GM19324 (cell line): ENCODE results near the gene SPATA17.
"Not testable (repeated sequence)": the region's sequence is repeated elsewhere in the genome, so short reads cannot be mapped to it uniquely, and the experiment has no call there.

Experiments used
- ATAC-seq: cut with Tn5 transposase; IDR thresholded peaks from one replicate; pipeline ENCODE4 v1.9.1; 2021; ENCODE audit warnings: mild to moderate bottlenecking, moderate library complexity; ENCODE audit not compliant: unreplicated experiment, low FRiP score

SPATA17 gene

DNA sequence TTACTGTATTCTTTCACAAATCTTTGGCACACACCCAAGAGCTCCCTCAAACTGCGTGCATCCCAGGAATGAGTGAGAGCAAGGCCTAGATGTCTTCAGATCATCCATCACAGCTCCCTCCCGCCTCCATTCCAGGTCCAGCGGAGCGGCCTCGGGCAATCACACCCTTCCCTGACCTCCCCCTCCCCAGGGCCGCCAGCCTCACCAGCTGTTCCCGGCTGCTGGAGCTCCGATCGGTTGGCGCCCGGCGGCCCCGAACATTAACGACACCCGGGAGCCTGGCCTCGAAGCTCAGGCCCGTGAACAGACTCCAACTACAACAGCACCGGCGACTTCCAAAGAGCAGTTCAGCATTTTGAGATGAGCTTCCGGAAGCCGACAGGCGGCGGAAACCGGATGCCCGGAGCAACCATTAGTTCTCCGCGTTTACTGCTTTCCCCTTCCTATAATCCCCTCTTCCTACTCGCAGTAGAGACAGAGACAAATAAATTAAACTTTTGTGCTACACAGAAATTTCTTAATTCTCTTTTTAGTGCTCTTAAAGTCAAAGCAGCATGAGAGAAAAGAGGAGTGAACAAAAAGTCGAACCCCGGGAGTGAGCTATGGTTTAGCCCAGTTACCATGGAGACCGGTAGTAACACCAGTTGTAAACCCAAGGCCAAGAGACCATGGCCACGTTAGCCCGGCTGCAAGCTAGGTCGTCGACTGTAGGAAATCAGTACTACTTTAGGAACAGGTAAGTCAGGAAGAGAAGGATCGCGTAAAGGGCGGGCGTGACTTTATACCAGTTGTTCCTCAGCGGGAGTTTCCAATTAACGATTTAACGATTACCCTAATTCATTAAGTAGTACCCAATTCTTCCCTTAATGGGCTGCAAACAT is at the start of gene SPATA17, which contains the start of gene GPATCH2:
TSS of gene SPATA17 (plus strand) at position 634 of the 881 bp plus-strand sequence. CDS start at position 669, 35 bp downstream.
TSS of gene GPATCH2 (minus strand) at position 380 of the 881 bp plus-strand sequence. CDS start at position 261, 119 bp downstream.
- peak; percentile 99 for ATAC-seq

DNA sequence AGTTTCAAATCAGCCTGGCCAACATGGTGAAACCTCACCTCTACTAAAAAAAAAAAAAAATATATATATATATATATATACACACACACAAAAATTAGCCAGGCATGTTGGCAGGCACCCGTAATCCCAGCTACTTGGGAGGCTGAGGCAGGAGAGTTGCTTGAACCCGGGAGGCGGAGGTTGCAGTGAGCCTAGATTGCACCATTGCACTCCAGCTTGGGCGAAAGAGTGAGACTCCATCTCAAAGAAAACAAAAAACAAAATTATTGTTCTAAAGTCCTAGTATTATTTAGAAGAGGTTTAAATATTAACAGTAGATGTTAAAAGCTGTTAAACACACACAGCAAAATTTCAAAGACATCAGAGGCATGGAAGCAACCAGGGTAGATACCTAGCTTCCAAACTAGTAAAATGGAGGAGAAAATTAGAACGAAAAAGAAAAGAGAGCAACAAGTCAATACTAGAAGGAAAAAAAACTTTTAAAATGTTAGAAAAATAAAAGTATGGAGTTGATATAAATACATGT is 46.8 kb upstream of the SPATA17 start:
- not testable (repeated sequence) for ATAC-seq

DNA sequence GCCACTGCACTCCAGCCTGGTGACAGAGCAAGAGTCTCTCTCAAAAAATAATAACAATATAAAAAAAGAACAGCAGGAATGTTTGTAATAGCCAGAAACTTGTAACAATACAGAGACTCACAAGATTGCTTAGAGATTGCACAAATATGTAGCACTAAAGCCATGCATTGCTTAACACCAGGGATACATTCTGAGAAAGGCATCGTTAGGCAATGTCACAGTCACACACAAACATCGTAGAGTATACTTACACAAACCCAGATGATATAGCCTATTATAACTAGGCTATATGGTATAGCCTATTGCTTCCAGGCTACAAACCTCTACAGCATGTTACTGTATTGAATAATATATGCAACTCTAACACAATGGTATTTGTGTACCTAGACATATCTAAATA is 45.6 kb upstream of the SPATA17 start:
- no peak for ATAC-seq

GRCh38 chr1:217586586-217586985 is 44.6 kb upstream of the SPATA17 start:
- ATAC-seq = no peak

DNA sequence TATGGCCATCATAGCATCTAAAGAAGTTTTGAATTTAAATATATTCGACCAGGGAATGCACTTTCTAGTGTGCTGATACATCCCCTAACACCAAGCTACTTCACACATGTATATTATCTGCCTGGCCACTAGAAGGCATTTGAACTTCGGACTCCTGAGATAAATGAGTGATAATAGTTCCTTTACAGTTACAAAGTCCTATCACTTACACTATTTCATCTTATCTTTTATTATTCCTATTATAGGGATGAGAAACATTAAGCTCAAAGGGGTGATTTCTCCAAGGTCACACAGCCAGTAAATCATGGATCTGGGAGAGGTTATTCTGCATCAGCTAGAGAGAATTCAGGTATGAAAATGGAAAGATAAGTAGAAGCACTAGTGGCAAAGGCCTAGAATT is 40.5 kb upstream of the SPATA17 start:
- ATAC-seq = no peak

- ATAC-seq = no peak
These were observed 32.0 kb upstream of the SPATA17 start for GRCh38 chr1:217599154-217599553.

DNA sequence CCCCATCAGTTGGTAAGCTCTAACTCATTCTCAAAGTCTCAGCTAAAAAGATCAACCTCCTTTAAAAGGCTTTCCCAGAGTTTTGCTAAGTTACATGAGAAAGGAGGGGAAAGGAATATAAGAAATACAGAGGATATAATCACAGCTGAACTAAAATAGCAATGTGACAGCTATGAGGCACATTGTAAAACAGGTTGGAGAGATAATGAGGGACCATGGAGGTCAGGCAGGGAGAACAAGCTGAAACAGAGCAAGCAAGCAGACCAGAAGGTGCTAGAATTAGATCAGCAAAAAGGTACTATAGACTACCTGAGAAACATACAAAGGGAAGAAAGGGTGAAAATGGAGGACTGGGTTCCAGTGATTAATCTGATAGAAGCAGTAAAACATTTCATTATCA is 28.8 kb upstream of the SPATA17 start:
- ATAC-seq = no peak

DNA sequence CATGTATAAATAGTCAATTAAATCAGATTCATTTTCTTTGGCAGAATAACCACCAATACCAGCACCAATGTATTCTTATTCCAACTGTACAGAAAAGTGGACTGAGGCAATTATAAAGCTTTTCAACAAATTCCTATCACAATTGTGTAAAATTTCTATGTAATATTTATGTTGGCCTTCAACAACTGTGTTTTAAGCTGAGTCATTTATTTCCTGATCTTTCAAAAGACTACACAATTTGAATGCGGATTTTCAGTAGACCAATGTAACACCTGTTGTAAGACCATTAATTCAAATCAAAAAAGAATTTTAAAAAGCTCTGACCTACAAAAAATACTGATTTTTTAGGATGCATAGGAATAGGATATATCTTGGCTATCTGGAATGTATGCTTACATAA is 25.8 kb upstream of the SPATA17 start:
- no peak for ATAC-seq

GRCh38 chr1:217614200-217614712 is 16.9 kb upstream of the SPATA17 start:
- no peak for ATAC-seq

DNA sequence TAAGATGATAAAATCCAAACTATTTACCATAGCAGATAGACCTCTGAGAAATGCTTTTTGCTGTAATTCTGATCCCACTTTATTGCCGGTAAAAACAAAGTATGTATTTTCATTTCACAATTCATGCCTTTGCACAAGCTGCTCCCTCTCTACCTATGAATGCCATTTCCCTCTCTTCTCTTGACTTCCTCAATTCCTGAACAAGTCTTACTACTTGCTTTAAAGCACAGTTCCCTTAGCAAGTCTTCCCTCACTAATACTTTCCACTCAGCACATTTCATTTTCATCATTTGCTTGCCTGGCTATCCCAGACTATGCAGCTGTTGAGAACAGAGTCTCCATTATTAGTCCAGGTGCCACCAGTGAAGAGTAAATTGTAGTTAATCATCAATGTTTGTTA is 14.0 kb upstream of the SPATA17 start:
- ATAC-seq = no peak

GRCh38 chr1:217620814-217621213 is 10.3 kb upstream of the SPATA17 start:
- ATAC-seq = peak; percentile 99

GRCh38 chr1:217622042-217622441 is 9.1 kb upstream of the SPATA17 start:
- ATAC-seq = peak; percentile 42

DNA sequence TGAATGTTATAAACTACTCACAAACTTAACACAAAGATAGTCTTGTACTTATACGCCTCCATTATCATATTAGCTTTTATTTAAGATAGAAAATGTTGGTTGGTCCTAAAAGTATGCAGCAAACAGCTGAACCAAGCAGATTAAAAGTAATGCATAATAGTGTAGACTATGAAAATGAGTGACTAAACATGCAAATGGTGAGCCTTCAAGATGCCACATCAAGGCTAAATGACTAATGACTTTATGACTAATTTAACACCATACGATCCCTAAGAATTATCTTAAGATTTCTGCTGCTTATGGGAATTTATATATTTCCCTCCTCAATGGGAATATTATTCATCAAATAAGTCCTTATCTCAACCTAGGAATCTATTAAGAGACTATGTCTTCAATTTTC is 4.8 kb upstream of the SPATA17 start:
- no peak for ATAC-seq

DNA sequence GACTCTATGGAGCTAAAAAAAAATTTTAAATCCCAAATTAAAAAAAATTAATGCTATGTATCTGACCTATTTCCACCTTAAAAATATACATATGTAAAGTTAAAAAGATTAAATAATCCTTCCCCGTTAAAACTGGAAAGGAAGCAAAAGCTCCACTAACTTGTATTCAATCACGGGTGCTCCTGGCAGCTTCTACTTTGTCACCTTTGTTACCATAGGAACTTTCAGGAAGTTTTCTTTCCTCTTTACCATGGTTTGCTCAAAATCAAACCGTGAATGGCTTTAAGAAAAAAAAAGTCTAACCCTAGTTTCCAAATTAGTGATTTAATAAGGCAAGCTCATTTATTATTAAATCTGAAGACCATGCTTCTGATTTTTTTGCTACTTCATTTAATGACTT is 3.7 kb upstream of the SPATA17 start:
- no peak for ATAC-seq

- ATAC-seq = no peak
These were observed 11.3 kb downstream of the SPATA17 start for GRCh38 chr1:217642455-217642854.

GRCh38 chr1:217647791-217648190 is 16.6 kb downstream of the SPATA17 start:
- no peak for ATAC-seq

- no peak for ATAC-seq
These were observed 19.5 kb downstream of the SPATA17 start for GRCh38 chr1:217650674-217651073.

GRCh38 chr1:217660353-217661062 is 29.4 kb downstream of the SPATA17 start:
- peak; percentile 74 for ATAC-seq

DNA sequence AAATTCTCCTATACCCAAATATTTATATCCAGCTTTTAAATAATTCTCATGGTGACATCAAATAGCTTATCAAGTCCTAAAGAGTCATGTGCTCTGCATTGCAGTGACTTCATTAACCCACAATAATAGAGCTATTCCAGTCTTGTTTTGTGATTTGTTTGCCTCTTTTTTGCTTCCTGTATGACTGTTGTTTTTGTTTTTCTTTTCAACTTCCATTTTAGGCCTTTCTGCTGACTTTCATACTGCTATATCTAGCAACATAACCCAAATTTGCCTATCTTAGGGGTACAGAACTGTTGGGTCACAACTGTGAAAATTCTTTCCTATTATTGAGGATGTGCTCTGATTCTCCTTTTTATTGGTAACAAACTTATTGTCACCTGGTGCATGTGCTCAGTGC is 30.3 kb downstream of the SPATA17 start:
- ATAC-seq = peak; percentile 75

DNA sequence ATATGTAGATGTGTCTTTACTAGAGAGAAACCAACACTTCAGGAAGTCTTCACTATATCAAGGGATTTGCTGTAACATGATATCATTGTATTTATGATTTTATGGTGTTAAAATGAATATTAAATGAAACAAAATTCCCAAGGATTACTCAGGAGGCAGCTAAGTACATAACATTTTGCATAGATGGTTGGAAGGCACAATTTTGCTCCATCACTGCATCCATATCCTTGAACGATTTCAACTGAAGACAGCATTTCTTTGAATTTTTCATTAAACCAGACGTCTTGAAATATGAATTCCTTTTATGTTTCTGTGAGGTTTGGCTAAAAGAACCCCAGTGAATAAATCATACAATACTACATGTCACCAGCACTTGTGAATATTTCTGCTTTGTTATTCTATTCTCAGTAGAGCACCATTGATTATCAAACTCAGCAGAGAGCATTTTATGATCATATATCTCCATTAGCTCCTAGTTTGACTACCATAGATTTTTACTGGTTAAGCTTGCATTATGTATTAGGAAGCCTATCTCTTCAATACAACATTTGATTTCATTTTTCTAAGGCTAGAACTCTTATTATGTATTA is 37.3 kb downstream of the SPATA17 start:
- ATAC-seq = no peak

DNA sequence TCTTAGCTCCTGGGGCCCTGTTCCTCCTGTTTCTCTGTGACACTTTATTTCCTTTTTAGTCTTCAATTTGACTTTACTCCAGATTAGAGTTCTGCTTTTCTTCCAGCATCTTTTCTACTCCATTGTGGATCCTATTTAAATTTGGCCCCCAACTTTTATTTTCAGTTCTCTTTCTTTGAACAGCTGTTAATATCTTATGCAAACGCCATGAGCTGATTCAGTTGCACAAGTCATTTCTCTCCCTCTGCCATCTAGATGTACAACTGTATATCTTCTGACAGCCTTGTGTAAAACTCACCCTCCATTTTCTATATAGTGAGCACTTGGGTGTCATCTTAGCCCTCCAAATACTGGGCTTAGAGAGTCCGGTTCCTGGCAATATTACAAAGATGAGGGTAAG is 42.2 kb downstream of the SPATA17 start:
- peak; percentile 85 for ATAC-seq
